Germinal center (tissue), 1 donor: Measurements from ENCODE around the gene TXN2.
"Not testable (repeated sequence)": the region's sequence is repeated elsewhere in the genome, so short reads cannot be mapped to it uniquely, and the experiment has no call there.

Experiments
- DNase-seq: peaks from one replicate; pipeline ENCODE4 v3.0.0; 2012; ENCODE audit warnings: mixed read lengths, low spot score

The TXN2 gene

GRCh38 chr22:36431977-36432376, 49.5 kb downstream of the TXN2 start:
- no peak for DNase-seq

DNA sequence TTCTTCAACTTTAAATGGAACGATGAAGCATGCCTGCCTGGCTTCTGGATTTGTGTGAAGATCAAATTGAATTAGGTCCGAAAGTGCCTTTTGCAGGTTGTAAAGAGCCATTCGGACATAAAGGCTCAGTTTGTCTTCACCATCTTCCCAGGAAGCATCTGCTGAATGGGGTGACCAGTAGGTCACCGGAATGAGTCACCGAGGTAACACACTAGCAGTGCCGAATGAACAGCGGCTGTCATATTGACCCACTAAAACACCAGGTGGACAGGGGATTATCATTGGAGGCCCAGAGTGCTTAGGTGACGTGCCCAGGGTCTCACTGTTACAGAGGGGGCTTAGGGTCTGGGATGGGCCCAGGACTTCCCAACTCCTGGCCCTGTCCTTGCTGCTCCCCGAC, 50.6 kb downstream of the TXN2 start:
- no peak for DNase-seq

DNA sequence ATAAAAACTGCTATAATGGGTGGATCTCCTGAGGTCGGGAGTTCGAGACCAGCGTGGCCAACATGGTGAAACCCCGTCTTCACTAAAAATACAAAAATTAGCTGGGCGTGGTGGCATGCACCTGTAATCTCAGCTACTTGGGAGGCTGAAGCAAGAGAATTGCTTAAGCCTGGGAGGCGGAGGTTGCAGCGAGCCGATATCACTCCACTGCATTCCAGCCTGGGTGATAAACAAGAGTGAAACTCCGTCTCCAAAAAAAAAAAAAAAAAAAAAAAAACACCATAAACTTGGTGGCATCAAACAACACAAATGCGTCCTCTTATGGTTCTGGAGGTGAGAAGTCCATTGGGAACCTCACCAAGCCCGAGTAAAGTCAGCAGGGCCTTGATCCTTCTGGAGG, 53.5 kb downstream of the TXN2 start:
- DNase-seq, result not testable (repeated sequence)

DNA sequence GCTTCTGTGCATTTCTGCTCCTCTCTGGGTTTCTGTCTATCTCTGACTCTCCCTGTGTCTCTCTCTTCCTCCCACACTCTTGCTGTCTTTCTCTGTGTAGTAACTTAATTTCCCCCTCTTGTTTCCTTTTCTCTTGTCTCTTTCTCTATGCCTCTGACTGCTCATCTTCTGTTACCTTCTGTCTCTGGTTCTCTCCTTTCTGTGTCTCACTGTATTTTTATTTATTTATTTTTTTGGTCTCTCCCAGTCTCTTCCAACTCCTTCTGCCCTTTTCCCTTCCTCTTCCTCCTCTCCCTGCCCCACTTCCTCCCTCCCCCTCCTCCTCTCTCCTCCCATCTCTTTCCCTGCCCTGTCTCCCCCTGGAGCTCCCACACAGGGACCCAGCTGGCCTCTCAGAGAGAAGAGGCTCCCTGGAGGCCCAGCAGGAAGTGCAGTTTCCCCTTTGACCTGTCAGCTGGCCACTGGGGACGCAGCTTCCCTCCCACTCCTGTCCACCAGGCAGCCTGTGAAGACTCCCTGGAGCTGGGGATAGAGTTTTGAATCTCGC, 55.4 kb downstream of the TXN2 start:
- no peak for DNase-seq

- DNase-seq, result no peak
These were observed 56.4 kb downstream of the TXN2 start for GRCh38 chr22:36424901-36425579.

GRCh38 chr22:36424466-36424865, 57.0 kb downstream of the TXN2 start:
- not testable (repeated sequence) for DNase-seq

DNA sequence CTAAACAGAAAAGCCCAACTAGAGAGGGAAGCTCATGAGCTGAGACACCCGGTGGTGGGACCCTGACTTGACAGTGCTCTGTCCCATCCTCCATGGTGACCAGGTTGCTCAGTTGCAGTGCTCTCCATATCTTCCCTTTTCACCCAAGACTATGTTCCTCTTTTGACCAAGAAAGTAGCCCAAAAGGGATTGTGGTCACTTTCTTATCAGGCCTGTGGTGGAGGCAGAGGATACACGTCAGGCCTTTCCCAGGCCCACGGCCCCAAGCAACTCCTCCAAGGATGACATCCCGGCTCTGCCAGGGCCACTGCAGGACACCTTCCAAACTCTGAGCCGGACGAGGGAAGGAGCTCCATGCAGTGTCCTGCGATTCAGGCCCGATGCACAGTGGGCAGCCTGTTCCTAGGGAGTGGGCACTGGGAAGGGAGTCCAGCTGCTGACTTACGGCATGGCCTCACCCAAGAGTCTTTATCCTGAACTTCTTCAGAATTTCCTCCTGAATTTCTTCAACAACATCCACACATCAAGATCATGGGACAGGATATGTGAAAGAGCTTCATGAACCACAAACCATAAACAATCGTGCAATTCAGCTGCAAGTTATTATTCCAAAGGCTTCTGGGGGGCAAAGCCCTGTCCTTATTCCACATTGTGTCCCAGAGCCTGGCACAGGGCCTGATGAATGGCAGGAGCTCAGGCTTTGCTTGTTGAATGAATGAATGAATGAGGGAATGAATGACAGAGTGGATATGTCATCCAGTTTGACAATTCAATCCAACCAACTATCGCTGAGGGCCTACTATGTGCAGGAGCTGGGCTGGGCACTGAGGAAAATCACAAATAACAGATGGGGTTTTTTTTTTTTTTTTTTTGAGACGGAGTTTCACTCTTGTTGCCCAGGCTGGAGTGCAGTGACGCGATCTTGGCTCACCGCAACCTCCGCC, 57.7 kb downstream of the TXN2 start:
- DNase-seq, result no peak

DNA sequence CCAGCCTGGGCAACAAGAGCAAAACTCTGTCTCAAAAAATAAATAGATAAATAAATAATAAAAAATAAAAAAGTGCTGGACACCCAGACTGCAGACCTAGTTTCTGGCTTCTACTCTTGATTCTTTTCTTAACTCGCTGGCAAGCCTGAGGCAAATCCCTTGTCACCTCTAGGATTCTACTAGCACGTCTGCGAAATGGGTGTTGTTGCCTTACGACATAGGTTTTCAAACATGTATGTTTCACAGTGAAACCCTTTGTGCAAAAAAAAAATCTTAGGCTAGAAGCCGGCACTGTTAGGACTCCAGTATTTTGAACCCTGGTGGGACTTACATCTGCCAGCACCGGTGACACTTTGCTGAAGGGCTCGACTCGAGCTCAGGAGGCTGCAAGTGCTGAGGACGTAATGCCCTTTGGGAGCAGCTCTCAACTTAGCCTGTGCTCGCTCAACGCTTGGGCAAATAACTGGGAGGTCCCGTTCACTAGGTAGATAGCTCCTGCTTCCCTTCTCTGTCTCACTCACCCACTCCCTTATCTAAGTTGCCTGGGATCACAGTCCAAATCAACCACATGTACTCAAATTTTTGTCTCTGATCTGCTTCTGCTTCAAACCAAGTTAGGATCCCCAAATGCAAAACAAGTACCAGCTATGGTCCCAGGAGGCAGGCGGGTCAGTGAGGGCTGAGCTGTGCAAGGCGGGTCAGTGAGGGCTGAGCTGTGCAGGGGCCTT, 59.0 kb downstream of the TXN2 start:
- DNase-seq, result no peak

GRCh38 chr22:36419912-36420882, 61.2 kb downstream of the TXN2 start:
- DNase-seq, result no peak

DNA sequence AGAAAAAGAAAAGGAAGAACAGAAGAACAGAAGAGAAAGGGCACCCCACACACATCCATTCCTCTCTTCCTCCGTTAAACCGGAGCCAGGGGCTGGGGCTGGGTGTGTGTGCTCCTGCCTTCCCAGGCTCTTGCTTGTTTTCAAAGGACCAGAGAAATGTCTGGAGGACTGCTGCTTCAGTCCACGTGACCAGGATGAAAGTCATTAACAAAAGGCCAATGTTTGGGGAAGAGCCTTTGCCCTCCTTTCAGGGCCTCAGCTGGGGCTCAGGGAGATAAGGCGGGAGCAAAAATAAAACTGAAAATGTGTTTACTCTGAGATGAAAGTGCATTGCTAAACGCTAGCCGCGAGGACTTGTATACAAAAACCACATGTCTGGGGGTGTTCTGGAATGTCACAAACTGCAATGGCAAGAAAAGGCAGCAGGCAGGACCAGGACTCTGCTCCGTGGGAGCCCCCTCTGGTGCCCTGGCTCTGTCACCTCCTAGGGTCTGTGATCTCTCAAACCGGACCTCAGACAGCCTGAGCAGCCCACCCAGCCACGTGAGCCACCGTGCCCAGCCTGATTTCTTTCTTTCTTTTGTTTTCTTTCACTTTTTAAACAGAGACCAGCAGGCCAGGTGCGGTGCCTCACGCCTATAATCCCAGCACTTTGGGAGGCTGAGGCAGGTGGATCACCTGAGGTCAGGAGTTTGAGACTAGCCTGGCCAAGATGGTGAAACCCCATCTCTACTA, 62.1 kb downstream of the TXN2 start:
- DNase-seq, result no peak

DNA sequence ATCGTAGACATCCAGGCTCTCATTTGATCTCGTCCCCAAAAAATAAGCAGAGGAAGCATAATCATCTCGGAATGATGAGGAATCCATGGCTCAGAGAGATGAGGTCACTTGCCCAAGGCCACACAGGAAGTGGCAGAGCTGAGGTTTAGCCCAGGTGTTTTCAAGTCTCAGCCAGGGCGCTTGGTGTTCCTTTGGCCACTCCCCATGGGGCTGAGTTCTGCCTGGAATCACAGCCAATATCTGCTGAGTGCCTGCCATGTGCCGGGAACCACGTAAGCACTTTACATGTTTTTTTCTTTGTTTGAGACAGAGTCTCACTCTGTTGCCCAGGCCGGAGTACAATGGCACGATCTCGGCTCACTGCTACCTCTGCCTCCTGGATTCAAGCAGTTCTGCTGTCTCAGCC, 64.2 kb downstream of the TXN2 start:
- no peak for DNase-seq
